ENCODE results near the gene IL21.

The IL21 gene

DNA sequence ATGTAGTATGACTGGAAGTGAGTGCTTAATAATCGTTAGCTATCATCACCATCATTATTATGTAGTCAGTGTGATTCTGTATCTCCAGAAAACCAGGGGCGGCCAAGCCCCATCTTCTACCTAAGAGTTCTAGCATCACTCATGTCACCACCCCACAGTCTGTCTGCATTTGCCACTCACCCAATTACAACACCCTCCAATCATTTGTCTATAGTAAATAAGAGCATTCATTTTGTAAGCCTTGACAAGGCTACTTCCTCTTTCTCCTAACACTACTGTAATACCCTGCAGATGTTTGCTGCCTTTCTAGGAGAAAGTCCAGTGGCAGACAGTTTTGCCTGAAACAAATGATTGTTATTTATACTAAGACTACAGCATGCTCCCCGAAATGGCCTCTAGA, 15.8 kb upstream of the IL21 start:
- no peak overlapping the region for H3K27ac ChIP-seq
- DNase-seq (ENCODE audit: low read depth, low spot score), result no peak

DNA sequence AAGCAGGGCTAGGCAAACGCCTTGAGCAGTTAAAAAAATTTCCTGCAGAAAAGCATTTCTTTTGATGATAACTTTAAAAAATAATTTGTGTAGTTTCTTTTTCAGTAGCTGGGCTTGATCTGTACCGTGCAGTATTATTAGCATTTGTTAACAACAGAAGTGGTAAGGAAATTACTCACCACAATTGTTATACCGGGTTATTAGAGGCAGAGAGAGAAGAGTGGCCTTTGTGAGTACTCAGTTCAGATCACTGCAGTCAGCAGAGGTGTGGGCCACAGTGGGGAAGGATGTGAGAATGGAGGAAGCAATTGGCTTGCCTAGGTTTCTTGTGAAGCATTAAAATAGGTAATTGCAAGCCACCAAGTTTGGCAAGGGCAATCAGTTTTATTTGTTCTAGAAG, 14.3 kb upstream of the IL21 start:
- DNase-seq (ENCODE audit: low read depth, low spot score), result no peak
- H3K27ac ChIP-seq, result no peak overlapping the region

DNA sequence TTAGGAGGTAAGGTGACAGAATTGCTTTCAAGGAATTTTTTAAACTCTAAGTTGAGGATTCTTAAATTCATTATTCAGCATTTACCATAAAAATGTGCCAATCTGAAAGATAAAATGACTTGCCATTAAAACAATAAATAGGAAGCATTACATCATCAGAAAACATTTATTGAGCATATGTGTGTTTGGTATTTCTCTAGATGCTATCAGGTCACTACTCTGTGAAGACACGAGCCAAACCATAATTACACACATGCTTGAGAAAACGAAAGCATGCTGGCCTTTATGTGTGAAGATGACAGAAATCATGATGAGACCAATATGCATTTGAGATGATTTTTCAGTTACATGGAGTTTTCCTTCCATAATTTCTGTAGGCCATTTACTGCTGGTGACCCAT, 12.3 kb upstream of the IL21 start:
- no peak for DNase-seq (ENCODE audit: low read depth, low spot score)
- no peak overlapping the region for H3K27ac ChIP-seq

DNA sequence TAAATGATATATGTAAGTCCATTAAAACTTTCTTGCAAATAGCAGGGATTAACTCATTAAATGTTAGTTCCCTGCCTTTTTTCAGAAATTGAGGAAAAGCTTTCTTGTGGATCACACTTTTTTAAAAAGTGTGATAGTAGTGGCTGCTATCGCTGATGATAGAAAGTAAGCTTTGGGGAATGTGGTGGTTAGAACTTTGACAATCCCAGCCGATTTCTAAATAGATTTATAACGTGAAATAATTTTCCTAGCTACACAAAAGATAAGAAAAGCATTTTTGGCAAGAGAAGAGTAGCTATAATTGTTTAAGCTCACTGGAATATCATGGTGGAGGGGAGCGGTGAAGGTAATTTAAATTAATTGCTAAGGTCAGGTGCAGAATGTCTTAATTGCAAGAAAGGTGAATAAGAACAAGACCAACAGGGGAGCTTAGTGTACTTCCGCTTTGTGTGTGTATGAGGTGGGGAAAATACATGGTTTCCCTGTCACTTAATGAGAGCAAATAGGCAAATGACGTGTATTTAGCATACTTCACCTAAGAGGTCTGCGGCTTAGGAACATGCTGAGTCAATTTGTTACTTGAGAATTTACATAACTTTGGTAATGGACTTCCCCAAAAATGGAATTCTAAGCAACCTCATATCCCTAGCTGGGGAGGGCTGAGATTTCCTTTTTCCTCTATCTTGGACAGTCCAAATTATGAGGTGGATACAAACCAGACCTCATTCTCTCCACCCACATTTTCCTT, 11.7 kb upstream of the IL21 start:
- DNase-seq (ENCODE audit: low read depth, low spot score), result no peak
- H3K27ac ChIP-seq, result no peak overlapping the region

DNA sequence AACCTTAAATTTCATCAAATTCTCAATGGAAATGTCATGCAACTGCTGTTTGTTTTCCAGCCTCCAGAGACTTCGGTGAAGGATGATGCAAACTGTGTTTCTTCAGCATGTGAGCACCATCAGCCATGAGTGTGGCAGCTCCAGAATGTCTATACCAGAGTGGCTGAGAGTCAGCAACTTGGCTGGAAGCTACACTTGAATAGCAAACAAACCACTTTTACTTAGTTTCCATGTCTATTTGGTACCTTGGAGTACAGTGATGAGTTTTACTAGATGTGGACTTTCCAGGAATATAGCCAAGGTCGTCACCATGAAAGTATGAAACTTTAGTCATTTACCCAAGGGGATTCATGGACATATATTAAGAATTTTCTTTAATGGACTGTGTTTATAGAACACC, 4.3 kb upstream of the IL21 start:
- no peak overlapping the region for H3K27ac ChIP-seq
- DNase-seq (ENCODE audit: low read depth, low spot score), result no peak

DNA sequence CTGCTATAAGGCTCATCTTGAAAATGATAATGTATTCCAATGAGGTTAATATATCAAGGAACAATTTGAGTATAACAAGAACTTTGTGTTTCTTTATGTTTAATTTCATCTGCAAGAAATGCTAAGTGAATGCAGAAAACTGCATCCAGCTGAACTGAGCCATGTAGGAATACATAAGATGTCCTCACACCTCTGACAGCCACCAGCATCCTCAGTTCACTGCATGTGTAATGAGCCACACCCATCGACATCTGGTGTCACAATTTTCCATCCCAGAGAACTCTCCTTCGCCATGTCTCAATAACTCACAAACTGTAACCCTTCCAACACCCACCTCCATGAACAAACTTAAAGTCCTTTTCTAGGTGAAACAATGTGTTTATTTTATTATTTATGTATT, 3.3 kb upstream of the IL21 start:
- H3K27ac ChIP-seq, result no peak overlapping the region
- no peak for DNase-seq (ENCODE audit: low read depth, low spot score)

DNA sequence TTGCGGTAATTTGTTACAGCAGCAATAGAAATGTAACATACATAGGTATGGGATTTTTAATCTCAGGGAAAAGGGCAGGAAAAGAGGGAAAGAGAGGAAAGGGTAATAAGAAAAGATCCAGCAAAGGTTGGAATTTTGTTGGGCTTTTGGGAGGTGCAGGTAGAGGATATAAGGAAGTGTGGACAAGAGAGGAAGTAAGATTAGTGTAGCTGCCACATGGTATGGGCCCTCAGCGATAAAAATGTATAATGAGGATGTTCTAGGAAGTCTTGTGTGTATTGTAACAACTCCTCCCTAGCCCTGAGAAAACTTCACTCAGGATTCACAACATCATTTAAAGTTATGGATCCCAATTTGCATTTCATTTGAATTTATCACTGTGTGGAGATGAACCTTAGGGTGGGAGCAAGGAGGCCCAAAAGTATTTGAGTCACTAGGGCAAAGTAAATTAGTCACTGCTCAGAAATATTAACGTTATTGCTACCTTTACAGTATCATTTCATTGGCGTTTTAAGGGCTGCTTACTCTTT, 2.8 kb upstream of the IL21 start:
- no peak for DNase-seq (ENCODE audit: low read depth, low spot score)

DNA sequence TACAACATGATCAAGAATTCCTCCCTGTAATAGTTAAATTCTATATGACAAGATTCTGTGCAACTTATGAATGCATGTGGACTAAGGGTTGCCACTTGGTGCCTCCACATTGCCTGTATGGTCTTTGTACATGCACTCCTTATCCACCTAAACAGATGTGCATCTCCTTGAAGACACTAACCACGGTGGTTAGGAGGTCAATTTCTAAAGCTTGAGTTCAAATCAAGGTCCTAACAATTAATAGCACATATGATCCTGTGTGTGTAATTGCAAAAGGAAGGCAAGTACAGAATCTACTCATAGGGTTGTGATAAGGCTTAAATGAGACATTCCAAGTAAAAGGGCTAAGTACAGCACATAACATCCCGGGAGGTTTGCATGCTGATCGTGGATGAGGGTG, 1.5 kb upstream of the IL21 start:
- no peak for DNase-seq (ENCODE audit: low read depth, low spot score)
- H3K27ac ChIP-seq, result no peak overlapping the region

More for the DNA sequence above, 2.8 kb upstream of the IL21 start:
- no peak overlapping the region for H3K27ac ChIP-seq

DNA sequence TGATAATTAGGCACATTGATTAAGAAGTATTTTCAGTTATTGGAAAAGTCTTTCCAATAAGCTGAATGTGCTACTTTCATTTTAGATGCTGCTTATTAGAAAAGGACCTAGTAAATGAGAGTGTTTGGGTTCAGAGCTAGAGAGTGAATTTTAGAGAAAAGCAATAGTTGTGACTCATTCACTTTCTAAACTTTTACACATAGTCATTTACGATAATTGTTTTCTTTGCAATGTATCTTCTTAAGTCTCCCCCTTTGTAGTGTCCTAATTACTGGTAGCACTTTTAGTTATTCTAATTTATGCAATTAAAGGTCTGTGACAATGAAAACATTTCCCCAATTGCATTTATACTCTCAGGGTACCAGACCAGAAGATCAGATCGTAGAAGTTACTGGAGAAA, 1.3 kb downstream of the IL21 start:
- H3K27ac ChIP-seq, result no peak overlapping the region
- no peak for DNase-seq (ENCODE audit: low read depth, low spot score)

DNA sequence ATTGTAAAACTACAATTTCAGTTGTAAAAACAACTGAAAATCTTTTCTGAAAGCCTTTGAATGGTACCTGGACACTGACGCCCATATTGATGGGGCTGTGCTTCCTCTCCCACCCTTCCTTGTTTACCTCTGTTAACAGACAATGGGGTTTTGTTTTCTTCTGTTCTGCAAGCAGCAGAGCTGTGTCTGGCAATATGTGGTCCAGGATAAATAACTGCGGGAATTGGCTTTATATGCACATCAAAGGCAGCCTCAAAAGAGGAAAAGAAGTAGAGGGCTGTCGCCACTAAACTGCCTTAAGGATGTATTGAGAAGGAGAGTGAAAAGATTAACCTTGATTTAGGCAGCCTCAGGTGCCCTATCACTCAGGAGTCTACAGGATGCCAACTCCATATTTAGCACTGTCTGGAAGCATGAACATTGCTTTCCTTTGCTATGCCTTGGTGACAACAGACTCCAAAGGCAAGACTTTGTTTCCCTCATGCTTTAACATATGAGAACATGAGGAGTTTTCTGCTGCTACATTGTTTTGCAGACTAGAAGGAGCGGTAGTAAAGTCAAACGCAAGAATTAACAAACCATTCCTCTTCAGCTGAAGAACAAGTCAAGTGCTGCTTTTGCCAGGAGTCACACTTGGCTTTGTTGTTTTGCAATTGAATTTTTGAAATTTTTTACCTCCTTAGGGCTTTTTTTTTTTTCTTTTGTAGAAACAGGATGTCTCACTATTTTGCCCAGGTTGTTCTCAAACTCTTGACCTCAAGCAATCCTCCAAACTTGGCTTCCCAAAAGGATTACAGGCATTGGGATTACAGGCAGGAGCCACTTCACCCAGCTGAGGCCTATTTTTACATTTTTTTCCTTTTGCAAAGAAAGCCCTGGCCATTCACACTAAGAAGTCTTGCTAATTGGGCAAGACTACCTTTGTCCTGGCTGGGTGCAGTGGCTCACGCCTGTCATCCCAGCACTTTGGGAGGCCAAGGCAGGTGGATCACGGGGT, 3.0 kb downstream of the IL21 start:
- DNase-seq (ENCODE audit: low read depth, low spot score), result no peak

DNA sequence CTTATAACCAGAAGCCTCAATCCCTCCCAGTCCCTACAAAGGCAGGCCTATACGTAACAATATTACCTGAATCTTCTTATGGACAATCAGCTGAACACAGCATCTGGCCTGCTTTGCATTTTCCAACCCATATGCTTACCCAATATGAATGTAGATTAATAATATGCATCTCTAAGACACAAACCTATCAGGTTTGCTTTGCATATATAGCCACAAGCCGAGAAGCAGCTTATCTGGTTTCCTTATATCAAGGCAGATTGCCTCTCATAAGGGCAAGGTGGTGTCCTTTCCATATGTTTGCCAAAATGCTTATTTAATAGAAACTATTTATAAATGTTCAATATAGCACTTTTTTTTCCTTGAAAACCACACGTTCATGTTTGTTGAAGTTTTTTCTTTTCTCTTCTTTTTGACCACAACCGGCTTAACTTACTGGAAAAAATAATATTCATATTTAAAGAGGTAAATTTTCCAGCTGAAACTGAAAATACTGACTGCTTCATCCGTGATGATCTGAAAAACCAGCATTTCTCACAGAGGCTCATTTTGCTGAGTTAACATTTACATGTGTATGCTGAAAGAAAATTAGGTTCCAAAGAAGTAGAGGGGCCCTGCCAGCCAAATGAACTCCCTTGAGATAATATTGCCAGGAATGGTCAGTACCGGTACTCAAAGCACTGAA, 3.8 kb downstream of the IL21 start:
- H3K27ac ChIP-seq, result no peak overlapping the region
- DNase-seq (ENCODE audit: low read depth, low spot score), result no peak

More for the DNA sequence above, 3.0 kb downstream of the IL21 start:
- no peak overlapping the region for H3K27ac ChIP-seq

DNA sequence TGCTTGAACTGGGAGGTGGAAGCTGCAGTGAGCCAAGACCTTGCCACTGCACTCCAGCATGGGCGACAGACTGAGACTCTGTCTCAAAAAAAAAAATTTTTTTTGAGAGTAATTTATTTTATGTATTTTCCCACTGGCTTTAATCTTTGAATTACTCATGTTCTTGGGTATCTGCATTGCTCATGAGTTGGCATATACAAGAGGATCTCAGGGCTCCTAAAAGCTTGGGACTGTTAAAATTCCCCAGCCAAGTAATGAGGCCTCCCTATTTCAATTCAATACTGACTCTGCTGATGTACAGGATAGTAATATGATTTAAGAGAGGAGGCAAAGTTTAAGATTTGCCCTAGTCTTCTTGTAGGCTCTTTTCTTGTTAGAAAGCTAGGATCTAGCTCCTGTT, 6.2 kb downstream of the IL21 start:
- DNase-seq (ENCODE audit: low read depth, low spot score), result no peak
- H3K27ac ChIP-seq, result no peak overlapping the region

DNA sequence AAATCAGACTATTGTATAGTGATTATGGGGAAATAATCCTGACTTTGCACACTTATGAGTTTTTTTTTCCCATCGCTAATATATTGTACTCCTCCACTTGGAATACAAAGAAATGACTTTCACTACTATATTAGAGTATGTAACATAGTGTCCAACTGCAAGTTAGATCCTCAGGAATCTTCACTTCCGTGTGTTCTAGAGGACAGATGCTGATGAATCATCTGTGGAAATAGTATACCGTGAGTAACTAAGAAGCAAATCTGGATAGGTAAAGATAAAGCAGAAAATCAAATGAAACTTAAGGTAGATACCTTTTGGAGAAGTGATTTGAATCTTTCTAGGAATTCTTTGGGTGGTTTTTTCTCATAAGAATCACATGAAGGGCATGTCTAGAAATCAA, 8.3 kb downstream of the IL21 start:
- no peak overlapping the region for H3K27ac ChIP-seq
- DNase-seq (ENCODE audit: low read depth, low spot score), result peak; percentile 12

DNA sequence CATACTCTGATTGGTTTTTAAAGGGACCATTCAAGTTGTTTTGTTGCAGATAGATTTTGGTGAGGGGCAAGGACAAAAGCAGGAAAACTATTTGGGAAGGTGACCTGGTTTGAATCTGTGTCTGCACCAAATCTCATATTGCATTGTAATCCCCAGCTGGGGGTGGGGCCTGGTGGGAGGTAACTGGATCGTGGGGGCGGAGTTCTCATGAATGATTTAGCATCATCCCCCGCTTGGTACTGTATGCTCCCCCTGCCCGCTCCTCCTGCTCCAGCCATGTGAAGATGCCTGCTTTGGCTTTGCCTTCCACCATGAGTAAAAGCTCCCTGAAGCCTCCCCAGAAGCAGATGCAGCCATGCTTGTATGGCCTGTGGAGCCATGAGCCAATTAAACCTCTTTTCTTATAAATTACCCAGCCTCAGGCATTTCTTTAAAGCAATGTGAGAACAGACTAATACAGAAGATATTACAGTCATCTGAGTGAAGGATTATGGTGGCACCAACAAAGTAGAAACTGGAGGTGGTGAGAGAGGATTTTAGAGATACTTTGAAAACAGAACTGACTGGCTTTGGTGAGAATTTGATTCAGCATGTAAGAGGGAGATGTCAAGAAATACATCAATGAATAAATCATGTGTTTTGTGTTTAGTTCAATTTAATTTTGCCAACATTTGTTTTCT, 14.4 kb downstream of the IL21 start:
- no peak overlapping the region for H3K27ac ChIP-seq
- no peak for DNase-seq (ENCODE audit: low read depth, low spot score)

DNA sequence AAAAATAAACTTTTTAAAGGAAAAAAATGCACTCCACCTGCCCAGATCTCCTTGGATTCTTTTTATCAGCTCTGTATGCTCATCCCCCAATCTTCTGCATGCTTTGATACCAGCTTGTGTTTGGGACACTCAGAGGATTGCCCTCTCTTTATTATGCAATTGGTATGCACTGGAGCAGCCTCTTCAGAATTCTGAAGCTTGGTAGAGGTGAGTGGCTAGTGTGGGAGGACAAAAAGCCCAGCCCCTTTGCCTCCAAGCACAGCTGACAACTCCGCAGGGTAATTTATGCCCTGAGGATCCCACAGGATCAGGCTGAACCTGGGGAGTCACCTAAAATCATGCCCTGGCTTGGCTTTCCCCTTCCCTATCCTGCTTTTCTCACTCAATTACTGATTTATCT, 16.7 kb downstream of the IL21 start:
- no peak for DNase-seq (ENCODE audit: low read depth, low spot score)
- no peak overlapping the region for H3K27ac ChIP-seq

DNA sequence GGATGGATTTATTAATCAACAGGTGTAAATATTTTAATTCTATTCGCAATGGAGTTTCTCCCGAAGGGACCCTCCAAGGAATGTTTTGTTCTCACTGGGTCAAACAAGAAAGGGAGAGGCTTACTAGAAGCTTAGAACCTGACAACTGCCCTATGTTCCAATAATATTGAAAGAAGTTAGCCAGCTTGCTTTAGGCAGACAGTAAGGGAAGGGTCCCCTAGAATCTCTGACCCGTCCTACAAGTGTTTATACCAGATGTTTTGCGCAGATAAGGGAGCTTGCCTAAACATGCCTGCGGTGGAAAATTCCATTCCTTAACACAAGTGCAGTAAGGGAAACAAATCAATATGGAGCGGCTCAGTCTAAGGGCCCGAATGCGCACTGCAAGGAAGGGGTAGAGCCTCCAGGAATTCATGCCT, 17.7 kb downstream of the IL21 start:
- no peak for DNase-seq (ENCODE audit: low read depth, low spot score)
- H3K27ac ChIP-seq, result no peak overlapping the region

DNA sequence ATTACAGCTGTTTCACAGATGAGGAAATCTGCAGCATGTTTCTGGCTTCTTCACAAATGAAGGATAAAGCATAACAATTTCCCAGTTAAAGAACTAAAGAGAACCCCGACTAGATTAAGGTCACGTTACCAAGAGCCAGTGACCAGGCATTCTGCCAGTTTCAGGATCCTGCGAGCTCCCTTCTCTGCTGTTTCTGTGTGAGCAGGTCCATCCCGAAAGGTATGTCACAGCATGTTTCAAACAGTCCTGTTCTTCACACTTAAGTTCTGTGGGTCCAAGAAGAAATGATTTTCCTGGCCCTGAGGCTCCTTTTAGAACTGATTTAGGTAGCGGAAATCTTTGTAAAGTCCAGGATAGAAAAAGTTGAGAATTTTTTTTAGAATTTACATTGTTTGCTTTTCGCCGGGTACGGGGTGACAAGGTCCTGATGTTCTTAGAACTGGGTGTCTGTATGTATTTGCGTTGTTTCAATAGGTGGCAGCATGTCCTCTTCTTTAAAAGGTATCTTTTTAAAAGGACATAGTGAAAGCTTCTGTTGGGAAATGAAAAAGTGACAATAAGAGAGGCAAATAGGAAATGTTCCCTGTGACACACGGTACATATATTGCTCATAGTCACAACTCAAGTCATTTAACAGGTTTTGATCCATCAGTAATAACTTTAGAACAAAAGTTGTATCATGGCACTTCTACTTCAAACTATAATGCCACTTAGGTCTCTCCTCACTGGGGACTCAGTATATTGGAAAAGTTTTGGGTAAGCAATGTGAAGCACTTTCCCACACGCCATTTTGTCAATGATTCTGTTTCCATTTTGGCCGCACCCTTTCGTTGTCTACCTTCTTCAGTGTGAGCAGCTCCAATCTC, 18.4 kb downstream of the IL21 start:
- no peak overlapping the region for H3K27ac ChIP-seq
- no peak for DNase-seq (ENCODE audit: low read depth, low spot score)

DNA sequence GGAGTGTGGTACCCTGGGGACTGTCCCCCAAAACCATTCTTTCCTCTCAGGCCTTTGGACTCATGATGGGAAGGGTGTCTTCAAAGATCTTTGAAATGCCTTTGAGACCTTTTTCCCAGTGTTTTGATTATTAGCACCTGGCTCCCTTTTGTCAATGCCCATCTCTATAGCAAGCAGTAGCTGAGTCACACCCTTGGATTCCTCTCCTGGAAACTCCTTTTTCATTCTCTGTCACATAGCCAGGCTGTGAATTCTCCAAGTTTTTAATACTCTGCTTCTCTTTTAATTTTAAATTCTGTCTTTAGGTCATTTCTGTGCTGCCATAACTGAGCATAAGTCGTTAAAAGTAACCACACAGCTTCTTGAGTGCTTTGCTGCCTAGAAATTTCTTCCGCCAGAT, 29.7 kb downstream of the IL21 start:
- H3K27ac ChIP-seq, result no peak overlapping the region
- DNase-seq (ENCODE audit: low read depth, low spot score), result no peak

All from epithelial cell of prostate (primary cell).